IPS-15b (cell line): Measurements from ENCODE around the gene SUSD1.

ENCODE experiments used
- H3K27me3 ChIP-seq: one replicate; pipeline ENCODE4 v1.6.1; 2013; ENCODE audit warnings: low read length; ENCODE audit not compliant: control insufficient read depth, insufficient read depth
- H3K36me3 ChIP-seq: one replicate; pipeline ENCODE4 v1.6.1; 2013; ENCODE audit warnings: low read length; ENCODE audit not compliant: control insufficient read depth, insufficient read depth
- H3K4me1 ChIP-seq: one replicate; pipeline ENCODE4 v1.6.1; 2013; ENCODE audit warnings: mild to moderate bottlenecking, low read length; ENCODE audit not compliant: control insufficient read depth, insufficient read depth
- H3K4me3 ChIP-seq: one replicate; pipeline ENCODE4 v1.5.1; 2013; ENCODE audit warnings: low read depth, low read length
- H3K9ac ChIP-seq: one replicate; pipeline ENCODE4 v1.6.1; 2013; ENCODE audit warnings: low read depth, mild to moderate bottlenecking, low read length
- H3K9me3 ChIP-seq: one replicate; pipeline ENCODE4 v1.6.1; 2013; ENCODE audit warnings: mild to moderate bottlenecking, low read length; ENCODE audit not compliant: control insufficient read depth, insufficient read depth

The SUSD1 gene

GRCh38 chr9:111997831-111998230, 177.3 kb downstream of the SUSD1 start:
- Histone ChIP-seq H3K4me3 (no peak overlapping the region), H3K36me3 (no peaks in the 10 kb centered on the region), H3K4me1 (no peaks in the 10 kb centered on the region), H3K9ac (no peak overlapping the region), H3K9me3 (no peaks in the 10 kb centered on the region), H3K27me3 (no peaks in the 10 kb centered on the region)

- Histone ChIP-seq H3K9ac (no peak overlapping the region), H3K9me3 (no peaks in the 10 kb centered on the region), H3K27me3 (no peaks in the 10 kb centered on the region), H3K4me1 (no peaks in the 10 kb centered on the region), H3K36me3 (no peaks in the 10 kb centered on the region), H3K4me3 (no peak overlapping the region)
These were observed 180.2 kb downstream of the SUSD1 start for GRCh38 chr9:111994831-111995458.

- Histone ChIP-seq H3K27me3 (no peaks in the 10 kb centered on the region), H3K4me3 (no peak overlapping the region), H3K36me3 (no peaks in the 10 kb centered on the region), H3K4me1 (no peaks in the 10 kb centered on the region), H3K9ac (no peak overlapping the region), H3K9me3 (no peaks in the 10 kb centered on the region)
These were observed 181.8 kb downstream of the SUSD1 start for GRCh38 chr9:111993319-111993718.

- Histone ChIP-seq H3K4me3 (no peak overlapping the region), H3K9me3 (no peaks in the 10 kb centered on the region), H3K36me3 (no peaks in the 10 kb centered on the region), H3K27me3 (no peaks in the 10 kb centered on the region), H3K4me1 (no peaks in the 10 kb centered on the region), H3K9ac (no peak overlapping the region)
These were observed 182.6 kb downstream of the SUSD1 start for GRCh38 chr9:111992523-111992922.

- Histone ChIP-seq H3K4me1 (no peaks in the 10 kb centered on the region), H3K4me3 (no peak overlapping the region), H3K9ac (no peak overlapping the region), H3K36me3 (no peaks in the 10 kb centered on the region), H3K9me3 (no peaks in the 10 kb centered on the region), H3K27me3 (no peaks in the 10 kb centered on the region)
These were observed 183.9 kb downstream of the SUSD1 start for GRCh38 chr9:111991179-111991578.
